Panc1 (cell line): ENCODE measurements around the gene ASCL2. TPM values are rescaled to one million over a fixed set of nuclear protein-coding genes. Genes with fewer than 3 reads are reported as not detected.
"Not testable (repeated sequence)": the region's sequence is repeated elsewhere in the genome, so short reads cannot be mapped to it uniquely, and the experiment has no call there.

ENCODE experiments used
- ATAC-seq: fragments of 200-7000 bp; cut with Tn5 transposase; 2 replicates; pipeline ENCODE4 v1.9.1; 2020; ENCODE audit warnings: mild to moderate bottlenecking, moderate library complexity
- BruUV-seq: library from RNA; stranded (reverse); fragments of 400-500 nt; replicated peaks from 2 replicates; lab custom pipeline; 2021; lab: Mats Ljungman, UMichigan
- CTCF ChIA-PET: fragments of 300-600 bp; sonication (Branson Sonifier 250); formaldehyde crosslinking; loops from one replicate; lab custom pipeline; 2022; ENCODE audit warnings: antibody characterized with exemption; lab: Charles Lee
- POLR2A ChIA-PET: fragments of 300-600 bp; sonication (Branson Sonifier 250); formaldehyde crosslinking; loops from one replicate; lab custom pipeline; 2022; ENCODE audit warnings: antibody characterized with exemption; lab: Charles Lee
- DNase-seq: peaks from one replicate; pipeline ENCODE4 v3.0.0-alpha.2; 2010; ENCODE audit warnings: low read depth, low spot score
- H3K27ac ChIP-seq: 2 replicates; pipeline ENCODE4 v1.5.1; 2011; ENCODE audit warnings: mild to moderate bottlenecking, low read length, inconsistent platforms
- H3K27me3 ChIP-seq: fragments of 200-500 bp; sonication (Bioruptor generic); 2 replicates; pipeline ENCODE4 v1.6.0; 2014; ENCODE audit warnings: low read length, inconsistent platforms; ENCODE audit not compliant: control insufficient read depth, insufficient read depth
- H3K36me3 ChIP-seq: fragments of 200-500 bp; sonication (Bioruptor generic); 2 replicates; pipeline ENCODE4 v1.5.1; 2014; ENCODE audit warnings: inconsistent platforms, mild to moderate bottlenecking, low read length, moderate library complexity; ENCODE audit not compliant: control insufficient read depth, insufficient read depth
- H3K4me1 ChIP-seq: 2 replicates; pipeline ENCODE4 v1.5.1; 2011; ENCODE audit warnings: inconsistent platforms, mild to moderate bottlenecking, low read length, moderate library complexity; ENCODE audit not compliant: control insufficient read depth, insufficient read depth
- H3K4me3 ChIP-seq, 2 experiments: 2 replicates each; pipeline ENCODE4 v1.5.1; 2011 to 2012; ENCODE audit warnings: low read depth in 2 of 2, low read length in 2 of 2, mild to moderate bottlenecking in 2 of 2, inconsistent platforms in 1 of 2, moderate library complexity in 1 of 2
- H3K9me3 ChIP-seq: fragments of 200-500 bp; sonication (Bioruptor generic); 2 replicates; pipeline ENCODE4 v1.5.1; 2014; ENCODE audit warnings: low read depth, mild to moderate bottlenecking, inconsistent platforms, low read length, moderate library complexity; ENCODE audit not compliant: control insufficient read depth, insufficient read depth
- POLR2AphosphoS5 ChIP-seq: IDR thresholded peaks from 2 replicates; pipeline ENCODE4 v1.6.1; 2012; ENCODE audit warnings: mild to moderate bottlenecking, low read depth, low read length, moderate library complexity
- REST ChIP-seq, 2 experiments: IDR thresholded peaks; 2 replicates each; pipeline ENCODE4 v1.6.1; 2011 to 2012; ENCODE audit warnings: low read depth in 2 of 2, control low read depth in 1 of 2, low read length in 1 of 2, mild to moderate bottlenecking in 1 of 2, moderate library complexity in 1 of 2; ENCODE audit not compliant: insufficient read depth in 1 of 2
- SIN3A ChIP-seq: IDR thresholded peaks from 2 replicates; pipeline ENCODE4 v1.6.1; 2012; ENCODE audit warnings: low read depth, mild to moderate bottlenecking, low read length, moderate library complexity, borderline replicate concordance; ENCODE audit not compliant: insufficient read depth
- TCF7L2 ChIP-seq: IDR thresholded peaks from 2 replicates; pipeline ENCODE4 v1.6.1; 2011; ENCODE audit warnings: mild to moderate bottlenecking, low read depth, low read length, inconsistent platforms
- in situ Hi-C: cut with HindIII; loops from 2 replicates; pipeline ENCODE4 v1.10.0; 2016; ENCODE audit warnings: low sequenced_read_pairs, low pct_unique_long_range_greater_than_20kb
- intact Hi-C: fragments of 100-400 bp; cut with micrococcal nuclease; formaldehyde crosslinking; loops from one replicate; pipeline ENCODE4 v1.10.0; 2022; ENCODE audit not compliant: unreplicated experiment
- total RNA-seq: library from RNA; stranded (reverse); gene quantifications from one replicate; pipeline ENCODE4 v1.2.1, GENCODE V29; 2021; ENCODE audit not compliant: unreplicated experiment
- TF ChIP-seq, protein P1 (sequence below): fragments of 450-650 bp; IDR thresholded peaks from 2 replicates; pipeline ENCODE4 v1.5.1; 2017; ENCODE audit warnings: mild to moderate bottlenecking

Gene ASCL2
- total RNA-seq, 1 experiment from 2014 or later: not detected

DNA sequence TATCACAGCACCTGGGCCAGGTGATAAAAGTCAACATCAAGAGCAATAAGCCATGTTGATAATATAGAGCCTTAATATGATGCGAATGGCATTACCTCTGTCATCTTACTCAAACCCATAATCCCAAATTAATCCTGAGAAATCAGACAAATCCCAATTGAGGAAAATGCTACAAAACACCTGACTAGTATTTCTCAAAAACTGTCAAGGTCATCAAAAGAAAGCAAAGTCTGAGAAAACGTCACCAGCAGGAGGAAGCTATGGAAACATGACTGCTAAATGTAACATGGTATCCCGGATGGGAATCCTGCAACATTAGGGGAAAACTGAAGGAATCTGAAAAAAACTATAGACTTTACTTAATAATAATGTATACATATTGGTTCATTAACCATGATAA, 29.6 kb downstream of the ASCL2 start:
- TF ChIP-seq TCF7L2 (no peak), SIN3A (no peak), POLR2AphosphoS5 (no peak), REST (IDR thresholded peaks at IDR 0.05; ENCODE audit: insufficient read depth in 1 of 2, low read depth in 2 of 2, low read length in 1 of 2) (no peak)
- TF ChIP-seq, protein P1, sequence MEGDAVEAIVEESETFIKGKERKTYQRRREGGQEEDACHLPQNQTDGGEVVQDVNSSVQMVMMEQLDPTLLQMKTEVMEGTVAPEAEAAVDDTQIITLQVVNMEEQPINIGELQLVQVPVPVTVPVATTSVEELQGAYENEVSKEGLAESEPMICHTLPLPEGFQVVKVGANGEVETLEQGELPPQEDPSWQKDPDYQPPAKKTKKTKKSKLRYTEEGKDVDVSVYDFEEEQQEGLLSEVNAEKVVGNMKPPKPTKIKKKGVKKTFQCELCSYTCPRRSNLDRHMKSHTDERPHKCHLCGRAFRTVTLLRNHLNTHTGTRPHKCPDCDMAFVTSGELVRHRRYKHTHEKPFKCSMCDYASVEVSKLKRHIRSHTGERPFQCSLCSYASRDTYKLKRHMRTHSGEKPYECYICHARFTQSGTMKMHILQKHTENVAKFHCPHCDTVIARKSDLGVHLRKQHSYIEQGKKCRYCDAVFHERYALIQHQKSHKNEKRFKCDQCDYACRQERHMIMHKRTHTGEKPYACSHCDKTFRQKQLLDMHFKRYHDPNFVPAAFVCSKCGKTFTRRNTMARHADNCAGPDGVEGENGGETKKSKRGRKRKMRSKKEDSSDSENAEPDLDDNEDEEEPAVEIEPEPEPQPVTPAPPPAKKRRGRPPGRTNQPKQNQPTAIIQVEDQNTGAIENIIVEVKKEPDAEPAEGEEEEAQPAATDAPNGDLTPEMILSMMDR: no peak
- ChIA-PET CTCF (no interaction called here), POLR2A (no interaction called here)
- Histone ChIP-seq H3K27ac (no peak overlapping the region), H3K4me3 (no peak overlapping the region), H3K9me3 (peaks cover 25% of the 10 kb centered on the region), H3K27me3 (peaks cover 11% of the 10 kb centered on the region; the same call in 1 of the 2 replicates), H3K36me3 (no peaks in the 10 kb centered on the region), H3K4me1 (no peaks in the 10 kb centered on the region)
- in situ Hi-C loops: no loop called here
- DNase-seq (no peak), ATAC-seq (no peak)
- intact Hi-C loops: no loop called here
- no TSS peak for BruUV-seq

GRCh38 chr11:2237457-2238238, 32.7 kb downstream of the ASCL2 start:
- no TSS peak for BruUV-seq
- CTCF ChIA-PET: no interaction called here
- Histone ChIP-seq H3K9me3 (peaks cover 16% of the 10 kb centered on the region), H3K4me3 (no peak overlapping the region), H3K36me3 (no peaks in the 10 kb centered on the region), H3K27me3 (no peaks in the 10 kb centered on the region; the same call in 1 of the 2 replicates), H3K27ac (no peak overlapping the region), H3K4me1 (no peaks in the 10 kb centered on the region)
- intact Hi-C loops: no loop called here
- DNase-seq: no peak
- POLR2A ChIA-PET: interaction anchor here (0.6 kb wide), 1 partner anchor 39 kb away, joined by 4 read pairs; no protein-coding TSS in a partner anchor
- in situ Hi-C loops: no loop called here
- no peak for ATAC-seq
- no peak for TF ChIP-seq POLR2AphosphoS5
- TF ChIP-seq, protein P1: no peak

DNA sequence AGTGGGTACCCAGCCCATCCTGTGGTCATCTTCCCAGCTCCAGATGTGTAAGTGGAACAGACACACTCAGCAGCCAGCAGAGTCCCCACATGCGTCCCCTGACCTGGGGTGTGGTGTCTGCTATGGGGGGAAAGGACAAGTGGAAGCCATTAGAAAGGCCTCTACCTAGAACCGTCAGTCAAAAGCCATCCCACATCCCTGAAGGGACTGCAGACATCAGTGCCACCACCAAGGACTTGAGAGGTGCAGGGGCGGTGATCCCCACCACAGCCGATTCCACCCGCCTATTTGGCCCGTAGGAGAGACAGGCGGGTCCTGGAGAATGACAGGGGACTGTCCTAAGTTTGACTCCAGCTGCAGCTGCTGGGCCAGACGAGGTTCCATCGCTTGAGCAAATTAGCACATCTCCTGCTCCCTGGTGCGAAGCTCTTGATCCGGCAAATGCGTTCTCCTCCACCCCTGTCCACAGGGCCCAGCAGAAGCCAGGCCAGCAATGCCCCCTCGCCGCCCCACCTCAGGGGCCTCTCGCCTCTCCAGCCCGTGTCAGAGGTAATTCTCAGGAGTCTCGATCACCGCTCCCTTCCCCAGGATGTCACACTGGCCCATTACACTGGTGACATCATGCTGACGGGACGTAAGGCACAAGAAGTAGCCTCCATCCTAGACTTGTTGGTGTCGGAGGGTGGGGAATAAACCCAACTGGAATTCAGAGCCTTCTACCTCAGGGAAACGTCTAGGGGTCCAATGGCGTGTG, 33.8 kb downstream of the ASCL2 start:
- intact Hi-C loops, H3K4me3 ChIP-seq, CTCF ChIA-PET, ATAC-seq, H3K27me3 ChIP-seq, BruUV-seq, in situ Hi-C loops, H3K4me1 ChIP-seq, POLR2A ChIA-PET, H3K9me3 ChIP-seq, DNase-seq, H3K36me3 ChIP-seq, H3K27ac ChIP-seq: not testable (repeated sequence)
